PC-9 (cell line): ENCODE data around the gene LMO2. TPM values are rescaled to one million over a fixed set of nuclear protein-coding genes. Genes with fewer than 3 reads are reported as not detected.

Experiments
- BruUV-seq: library from RNA; stranded (reverse); fragments of 400-500 nt; replicated peaks from 2 replicates; lab custom pipeline; 2021; lab: Mats Ljungman, UMichigan
- CTCF ChIA-PET: fragments of 300-600 bp; sonication (Branson Sonifier 250); formaldehyde crosslinking; loops from one replicate; lab custom pipeline; 2022; ENCODE audit warnings: antibody characterized with exemption; lab: Charles Lee
- POLR2A ChIA-PET: fragments of 300-600 bp; sonication (Branson Sonifier 250); formaldehyde crosslinking; loops from one replicate; lab custom pipeline; 2022; ENCODE audit warnings: antibody characterized with exemption; ENCODE audit not compliant: unreplicated experiment; lab: Charles Lee
- DNase-seq, 2 experiments: peaks; one replicate each; pipeline versions ENCODE4 v3.0.0 to v3.0.0-alpha.2; 2015 to 2022; ENCODE audit warnings: mixed read lengths in 1 of 2
- H2AFZ ChIP-seq: fragments of 200-600 bp; sonication (generic); 2 replicates; pipeline ENCODE4 v1.8.1; 2017; ENCODE audit warnings: antibody characterized with exemption
- H3F3A ChIP-seq: fragments of 200-600 bp; sonication (generic); 2 replicates; pipeline ENCODE4 v1.8.1; 2017; ENCODE audit warnings: antibody characterized with exemption, mild to moderate bottlenecking, low read depth; ENCODE audit not compliant: insufficient read depth
- H3K27ac ChIP-seq: fragments of 200-600 bp; sonication (generic); 2 replicates; pipeline ENCODE4 v1.6.1; 2016; ENCODE audit warnings: mixed run types
- H3K27me3 ChIP-seq: fragments of 200-600 bp; sonication (generic); 2 replicates; pipeline ENCODE4 v1.6.1; 2016; ENCODE audit warnings: low read depth, mixed run types; ENCODE audit not compliant: insufficient read depth
- H3K36me3 ChIP-seq: fragments of 200-600 bp; sonication (generic); 2 replicates; pipeline ENCODE4 v1.6.1; 2016; ENCODE audit warnings: low read depth, mixed run types
- H3K4me1 ChIP-seq: fragments of 200-600 bp; sonication (generic); replicated peaks from 2 replicates; pipeline ENCODE4 v1.6.1; 2016; ENCODE audit warnings: mixed run types; ENCODE audit not compliant: insufficient read depth
- H3K4me2 ChIP-seq: fragments of 200-600 bp; sonication (generic); 2 replicates; pipeline ENCODE4 v1.6.1; 2017; ENCODE audit warnings: mixed run types
- H3K4me3 ChIP-seq: fragments of 200-600 bp; sonication (generic); 2 replicates; pipeline ENCODE4 v1.6.1; 2016; ENCODE audit warnings: mixed run types
- H3K79me2 ChIP-seq: fragments of 200-600 bp; sonication (generic); 2 replicates; pipeline ENCODE4 v1.6.1; 2017; ENCODE audit warnings: low read depth, mixed run types
- H3K9me2 ChIP-seq: fragments of 200-600 bp; sonication (generic); 2 replicates; pipeline ENCODE4 v1.8.1; 2017; ENCODE audit warnings: mild to moderate bottlenecking; ENCODE audit not compliant: insufficient read depth
- H3K9me3 ChIP-seq: fragments of 200-600 bp; sonication (generic); 2 replicates; pipeline ENCODE4 v1.8.1; 2016; ENCODE audit warnings: low read depth; ENCODE audit not compliant: insufficient read depth
- H4K20me1 ChIP-seq: fragments of 200-600 bp; sonication (generic); 2 replicates; pipeline ENCODE4 v1.8.1; 2017; ENCODE audit not compliant: insufficient read depth
- EZH2 ChIP-seq: fragments of 200-600 bp; sonication (generic); IDR thresholded peaks from 2 replicates; pipeline ENCODE4 v1.8.0; 2017; ENCODE audit warnings: antibody characterized with exemption, low read depth
- intact Hi-C: fragments of 100-400 bp; cut with micrococcal nuclease; formaldehyde crosslinking; loops from one replicate; pipeline ENCODE4 v1.10.0; 2022; ENCODE audit not compliant: unreplicated experiment
- total RNA-seq: library from RNA; stranded (reverse); gene quantifications from 2 replicates; pipeline ENCODE4 v1.2.3, GENCODE V29; 2021
- TF ChIP-seq, protein P1 (sequence below): fragments of 200-600 bp; sonication (generic); conservative IDR thresholded peaks from 2 replicates; pipeline ENCODE4 v1.6.1; 2017; ENCODE audit warnings: mixed run types, antibody characterized with exemption, mild to moderate bottlenecking, moderate library complexity

LMO2 gene
- total RNA-seq, 1 experiment from 2014 or later, result 0.28 TPM

DNA sequence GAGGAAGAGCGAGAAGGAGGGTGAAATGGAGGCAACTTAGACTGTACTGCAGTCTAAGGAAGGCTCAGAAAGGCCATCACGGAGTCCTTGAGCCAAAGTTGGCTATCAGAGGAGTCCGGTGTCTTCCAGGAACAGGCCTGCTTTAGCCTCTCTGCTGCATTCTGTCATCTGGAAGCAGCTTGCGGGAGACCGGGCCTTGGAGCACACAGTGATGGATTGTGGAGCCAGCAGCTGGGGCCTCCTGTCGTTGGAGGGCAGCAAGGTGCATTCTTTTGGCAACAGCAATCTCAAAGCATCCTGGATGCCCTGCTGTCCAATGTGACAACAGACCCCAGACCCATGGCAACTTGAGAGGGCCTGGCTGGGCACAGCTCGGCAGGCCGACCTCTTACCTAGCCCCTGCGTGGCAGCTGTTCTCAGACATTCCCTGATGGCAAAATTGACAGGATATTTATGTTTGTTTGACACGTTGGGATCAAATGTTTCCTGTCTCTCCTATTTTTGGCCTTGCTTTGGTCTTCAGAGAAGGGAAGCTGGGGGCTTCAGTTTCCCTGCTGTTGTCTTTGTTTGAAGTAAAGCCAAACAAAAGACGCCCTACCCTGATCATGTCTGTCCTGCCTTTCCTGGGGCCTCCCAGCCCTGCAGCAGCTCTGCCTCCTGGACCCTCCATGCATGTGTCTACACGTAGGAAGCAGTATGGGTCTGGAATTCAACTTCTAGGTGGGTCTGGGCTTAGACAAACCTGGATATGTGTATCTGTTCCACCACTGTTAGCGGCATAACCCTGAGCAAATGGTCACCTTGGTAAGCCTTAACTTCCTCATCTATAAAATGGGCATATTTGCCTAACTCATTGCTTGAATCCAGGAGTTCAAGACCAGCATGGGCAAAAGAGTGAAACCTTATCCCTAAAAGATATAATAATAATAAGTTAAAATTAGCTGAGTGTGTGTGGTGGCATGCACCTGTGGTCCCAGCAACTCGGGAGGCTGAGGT, 43.9 kb upstream of the LMO2 start:
- ChIA-PET CTCF (interaction anchor here (0.6 kb wide), 1 partner anchor 148 kb away, joined by 3 read pairs; no protein-coding TSS in a partner anchor), POLR2A (interaction anchor here (0.6 kb wide), 1 partner anchor 82 kb away, joined by 6 read pairs; no protein-coding TSS in a partner anchor)
- H3K79me2 ChIP-seq, result no peaks in the 10 kb centered on the region
- H3K4me3 ChIP-seq, result no peak overlapping the region
- H4K20me1 ChIP-seq, result no peaks in the 10 kb centered on the region
- H3K4me2 ChIP-seq, result no peak overlapping the region
- intact Hi-C loops, result loop anchor here (5.0 kb wide), 1 partner anchor 38 kb away; no protein-coding TSS in a partner anchor
- H3K27ac ChIP-seq, result no peak overlapping the region
- TF ChIP-seq, protein P1, sequence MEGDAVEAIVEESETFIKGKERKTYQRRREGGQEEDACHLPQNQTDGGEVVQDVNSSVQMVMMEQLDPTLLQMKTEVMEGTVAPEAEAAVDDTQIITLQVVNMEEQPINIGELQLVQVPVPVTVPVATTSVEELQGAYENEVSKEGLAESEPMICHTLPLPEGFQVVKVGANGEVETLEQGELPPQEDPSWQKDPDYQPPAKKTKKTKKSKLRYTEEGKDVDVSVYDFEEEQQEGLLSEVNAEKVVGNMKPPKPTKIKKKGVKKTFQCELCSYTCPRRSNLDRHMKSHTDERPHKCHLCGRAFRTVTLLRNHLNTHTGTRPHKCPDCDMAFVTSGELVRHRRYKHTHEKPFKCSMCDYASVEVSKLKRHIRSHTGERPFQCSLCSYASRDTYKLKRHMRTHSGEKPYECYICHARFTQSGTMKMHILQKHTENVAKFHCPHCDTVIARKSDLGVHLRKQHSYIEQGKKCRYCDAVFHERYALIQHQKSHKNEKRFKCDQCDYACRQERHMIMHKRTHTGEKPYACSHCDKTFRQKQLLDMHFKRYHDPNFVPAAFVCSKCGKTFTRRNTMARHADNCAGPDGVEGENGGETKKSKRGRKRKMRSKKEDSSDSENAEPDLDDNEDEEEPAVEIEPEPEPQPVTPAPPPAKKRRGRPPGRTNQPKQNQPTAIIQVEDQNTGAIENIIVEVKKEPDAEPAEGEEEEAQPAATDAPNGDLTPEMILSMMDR, result no peak
- TF ChIP-seq EZH2, result no peak
- H3K27me3 ChIP-seq, result no peaks in the 10 kb centered on the region
- H3K9me2 ChIP-seq, result no peaks in the 10 kb centered on the region
- peaks cover 18% of the 10 kb centered on the region for H3K9me3 ChIP-seq
- H3K36me3 ChIP-seq, result no peaks in the 10 kb centered on the region
- no peak for DNase-seq
- BruUV-seq, result no TSS peak
- no peaks in the 10 kb centered on the region for H3K4me1 ChIP-seq
- no peak overlapping the region for H2AFZ ChIP-seq
- H3F3A ChIP-seq, result no peaks in the 10 kb centered on the region

DNA sequence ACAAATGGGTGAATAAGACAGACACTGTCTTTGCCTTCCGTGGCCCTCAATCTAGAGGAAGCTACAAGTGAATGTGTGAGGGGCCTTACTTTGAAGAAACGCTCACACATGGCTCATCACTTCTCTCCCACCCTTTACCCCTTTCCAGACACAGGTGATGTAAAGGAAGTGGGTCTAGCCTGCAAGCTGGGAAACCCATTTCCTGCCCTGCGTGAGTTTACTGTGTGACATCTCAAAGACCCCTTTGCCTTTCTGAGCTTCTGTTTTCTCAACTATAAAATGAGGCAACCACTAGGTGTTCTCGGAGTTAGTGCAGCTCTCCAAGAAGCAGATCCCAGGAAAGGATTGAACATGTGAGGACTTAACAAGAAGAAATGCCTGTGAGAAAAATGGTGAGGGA, 43.1 kb upstream of the LMO2 start:
- Histone ChIP-seq H3K9me2 (no peaks in the 10 kb centered on the region), H2AFZ (no peak overlapping the region), H3K27me3 (no peaks in the 10 kb centered on the region), H3K4me1 (0 out of 2 replicates have a peak, but pooled peaks cover 4% of the 10 kb centered on the region), H3K4me3 (no peak overlapping the region), H4K20me1 (no peaks in the 10 kb centered on the region), H3K9me3 (peaks cover 20% of the 10 kb centered on the region), H3K4me2 (no peak overlapping the region), H3K36me3 (no peaks in the 10 kb centered on the region), H3F3A (no peaks in the 10 kb centered on the region), H3K27ac (no peak overlapping the region), H3K79me2 (no peaks in the 10 kb centered on the region)
- DNase-seq, result no peak
- intact Hi-C loops, result loop anchor here (5.0 kb wide), 1 partner anchor 38 kb away; no protein-coding TSS in a partner anchor
- POLR2A ChIA-PET, result no interaction called here
- no TSS peak for BruUV-seq
- no peak for TF ChIP-seq EZH2
- TF ChIP-seq, protein P1, result no peak
- CTCF ChIA-PET, result interaction anchor here (0.6 kb wide), 1 partner anchor 149 kb away, joined by 3 read pairs; no protein-coding TSS in a partner anchor

DNA sequence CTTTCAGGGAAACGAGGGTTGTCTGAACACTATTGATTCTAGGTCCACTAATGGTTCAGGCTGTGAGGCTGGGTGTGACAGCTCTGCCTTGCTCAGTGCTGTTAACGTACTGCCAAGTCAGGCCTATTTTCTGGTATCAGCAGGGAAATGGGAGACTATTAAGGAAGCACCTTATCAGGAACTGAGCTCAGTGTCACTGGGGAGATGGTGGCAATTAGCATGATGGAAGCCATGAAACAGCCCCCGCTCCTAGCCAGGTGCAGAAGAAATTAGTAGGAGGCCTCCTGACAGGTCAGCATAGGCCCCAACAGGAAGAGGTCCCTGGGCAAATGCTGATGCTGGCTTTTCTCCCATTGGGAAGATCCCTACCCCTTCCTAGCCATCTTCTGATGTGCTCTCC, 42.6 kb upstream of the LMO2 start:
- CTCF ChIA-PET, result no interaction called here

More for the DNA sequence above, 42.6 kb upstream of the LMO2 start:
- no peak for TF ChIP-seq EZH2
- TF ChIP-seq, protein P1, result no peak
- intact Hi-C loops, result no loop called here
- no peaks in the 10 kb centered on the region for H3F3A ChIP-seq
- no TSS peak for BruUV-seq
- H3K27me3 ChIP-seq, result no peaks in the 10 kb centered on the region
- no peaks in the 10 kb centered on the region for H4K20me1 ChIP-seq
- H2AFZ ChIP-seq, result no peak overlapping the region
- H3K4me2 ChIP-seq, result no peak overlapping the region
- POLR2A ChIA-PET, result no interaction called here
- no peak overlapping the region for H3K4me3 ChIP-seq
- no peak overlapping the region for H3K27ac ChIP-seq
- no peaks in the 10 kb centered on the region for H3K36me3 ChIP-seq
- H3K79me2 ChIP-seq, result no peaks in the 10 kb centered on the region
- no peaks in the 10 kb centered on the region for H3K9me2 ChIP-seq
- peaks cover 20% of the 10 kb centered on the region for H3K9me3 ChIP-seq
- 0 out of 2 replicates have a peak, but pooled peaks cover 4% of the 10 kb centered on the region for H3K4me1 ChIP-seq
- no peak for DNase-seq
